ENCODE data around the gene IFI44L.

IFI44L gene

DNA sequence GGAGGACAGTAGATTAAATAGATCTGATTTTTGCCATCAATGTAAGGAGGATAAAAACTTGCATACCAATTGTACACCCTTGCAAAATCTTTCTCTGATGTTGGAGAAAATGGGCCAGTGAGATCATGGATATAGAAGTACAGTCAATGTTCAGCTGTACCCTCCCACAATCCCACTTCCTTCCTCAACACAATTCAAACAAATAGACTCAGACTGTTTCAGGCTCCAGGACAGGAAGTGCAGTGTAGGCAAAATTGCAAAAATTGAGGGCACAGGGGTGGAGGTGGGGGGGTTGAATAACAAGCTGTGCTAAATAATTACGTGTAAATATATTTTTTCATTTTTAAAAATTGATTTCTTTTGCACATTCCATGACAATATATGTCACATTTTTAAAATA lies 25.5 kb downstream of the IFI44L start:
- peak; percentile 30 for DNase-seq

DNA sequence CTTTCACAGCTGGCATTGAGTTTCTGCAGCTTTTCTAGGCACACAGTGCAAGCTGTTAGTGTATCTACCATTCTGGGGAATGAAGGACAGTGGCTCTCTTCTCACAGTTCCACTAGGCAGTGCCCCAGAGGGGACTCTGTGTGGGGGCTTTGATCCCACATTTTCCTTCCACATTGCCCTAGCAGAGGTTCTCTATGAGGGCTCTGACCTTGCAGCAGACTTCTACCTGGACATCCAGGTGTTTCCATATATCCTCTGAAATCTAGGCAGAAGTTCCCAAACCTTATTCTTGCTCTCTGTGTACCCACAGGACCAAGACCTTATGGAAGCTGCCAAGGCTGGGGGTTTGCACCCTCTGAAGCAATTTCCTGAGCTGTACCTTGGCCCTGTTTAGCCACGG lies 27.0 kb downstream of the IFI44L start:
- no peak for DNase-seq

DNA sequence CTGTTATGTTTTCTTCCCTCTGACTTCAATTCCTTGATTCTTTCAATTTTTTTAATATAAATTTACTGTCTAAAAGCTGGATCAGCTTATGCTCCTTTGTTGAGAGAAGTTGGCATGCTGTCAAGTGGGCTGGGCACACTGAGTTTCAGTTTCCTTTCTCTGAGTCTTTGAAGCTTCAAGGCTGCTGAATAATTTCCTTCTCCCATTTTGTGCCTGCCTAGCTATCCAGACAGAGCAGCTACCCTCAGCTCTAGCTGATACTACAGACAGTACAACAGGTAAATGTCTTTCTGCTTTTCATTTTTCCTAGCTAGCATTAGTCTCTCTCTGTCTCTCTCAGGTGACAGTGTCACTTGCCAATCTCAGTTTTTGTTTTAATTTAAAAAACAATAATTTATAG lies 29.4 kb downstream of the IFI44L start, which contains the start of gene IFI44:
TSS of gene IFI44 (plus strand) at position 204 of the 400 bp plus-strand sequence. CDS start 365 bp downstream, outside the sequence.
- DNase-seq: peak; percentile 78

- DNase-seq: no peak
Measured at GRCh38 chr1:78650114-78650660, 29.9 kb downstream of the IFI44L start.

DNA sequence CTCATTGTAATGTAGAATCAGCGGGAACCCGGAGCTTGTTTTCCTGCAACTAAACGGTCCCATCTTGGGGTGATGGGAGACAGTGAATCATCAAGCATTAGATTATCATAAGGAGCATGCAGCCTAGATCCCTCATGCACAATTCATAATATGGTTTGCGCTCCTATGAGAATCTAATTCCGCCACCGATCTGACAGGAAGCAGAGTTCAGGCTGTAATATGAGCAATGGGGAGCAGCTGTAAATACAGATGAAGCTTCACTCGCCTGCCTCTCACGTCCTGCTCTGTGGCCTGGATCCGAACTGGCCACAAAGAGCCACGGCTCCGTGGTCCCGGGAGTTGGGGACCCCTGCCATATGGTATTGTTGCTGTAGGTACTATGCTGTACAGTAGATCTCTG lies 31.0 kb downstream of the IFI44L start:
- DNase-seq: no peak

DNA sequence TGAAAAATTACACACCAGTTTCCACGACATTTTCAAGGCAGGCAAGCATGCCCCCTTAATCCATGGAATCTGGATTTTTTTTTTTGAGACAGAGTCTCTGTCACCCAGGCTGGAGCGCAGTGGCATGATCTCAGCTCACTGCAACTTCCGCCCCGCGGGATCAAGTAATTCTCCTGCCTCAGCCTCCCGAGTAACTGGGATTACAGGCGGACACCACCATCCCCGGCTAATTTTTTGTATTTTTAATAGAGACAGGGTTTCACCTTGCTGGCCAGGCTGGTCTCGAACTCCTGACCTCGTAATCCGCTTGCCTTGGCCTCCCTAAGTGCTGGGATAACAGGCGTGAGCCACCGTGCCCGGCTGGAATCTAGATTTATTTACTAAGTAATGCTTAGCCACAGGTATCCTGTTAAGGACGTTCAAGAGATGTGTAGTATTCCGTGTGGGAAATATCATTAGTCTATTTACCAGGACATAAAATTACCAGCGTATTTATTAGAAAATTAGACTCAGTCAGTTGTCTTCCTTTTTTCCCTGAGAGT lies 31.8 kb downstream of the IFI44L start:
- DNase-seq: no peak

DNA sequence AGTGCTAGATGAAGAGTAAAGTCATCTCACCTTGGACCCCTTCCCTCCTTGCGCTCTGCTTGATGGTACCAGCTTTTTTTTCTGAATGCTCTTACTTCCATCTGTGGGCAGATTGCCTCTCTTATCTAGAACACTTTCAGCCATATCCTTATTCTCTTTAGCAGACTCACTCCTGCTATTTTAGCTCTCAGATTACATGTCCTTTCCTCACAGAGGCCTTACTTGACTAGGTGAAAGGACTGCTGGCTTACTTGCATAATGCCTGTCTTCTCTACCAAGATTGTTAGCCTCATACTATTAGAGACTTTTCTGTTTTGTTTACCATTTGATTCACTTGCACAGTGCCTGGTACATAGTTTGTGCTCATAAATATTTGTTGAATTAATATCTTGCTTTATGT lies 38.7 kb downstream of the IFI44L start:
- no peak for DNase-seq

GRCh38 chr1:78663923-78664322 lies 43.7 kb downstream of the IFI44L start:
- DNase-seq: no peak

DNA sequence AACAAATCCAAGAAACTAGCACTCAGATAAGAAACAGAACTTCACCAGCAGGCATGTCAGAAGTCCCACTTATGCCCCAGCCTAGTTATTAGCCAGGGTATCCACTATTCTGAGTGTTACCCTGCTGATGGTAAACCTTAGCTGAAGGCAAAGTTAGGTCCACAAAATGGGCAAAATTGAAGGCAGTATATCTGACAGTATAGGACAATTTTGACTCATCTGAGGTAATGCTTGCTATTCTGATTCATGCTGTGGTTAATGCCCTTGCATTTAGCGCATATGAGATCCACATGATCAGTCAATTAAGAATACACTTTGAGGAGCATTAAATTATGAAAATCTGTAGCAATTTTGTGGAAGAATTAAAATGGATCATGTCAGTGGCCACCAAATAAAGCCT lies 44.5 kb downstream of the IFI44L start:
- DNase-seq: no peak

DNA sequence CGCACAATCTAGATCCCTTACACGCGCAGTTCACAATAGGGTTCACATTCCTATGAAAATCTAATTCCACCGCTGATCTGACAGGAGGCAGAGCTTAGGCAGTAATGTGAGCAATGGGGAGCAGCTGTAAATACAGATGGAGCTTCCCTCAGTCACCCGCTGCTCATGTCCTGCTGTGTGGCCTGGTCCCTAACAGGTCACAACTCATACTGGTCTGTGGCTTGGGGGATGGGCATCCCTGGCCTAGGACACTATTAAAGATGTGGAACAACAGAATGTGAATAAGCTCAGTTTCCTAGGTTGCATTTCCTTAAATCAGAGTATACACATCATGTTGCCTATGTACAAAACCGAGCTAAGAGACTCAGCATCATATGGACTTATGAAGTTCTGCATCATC lies 45.6 kb downstream of the IFI44L start:
- DNase-seq: no peak

GRCh38 chr1:78667939-78668338 lies 47.7 kb downstream of the IFI44L start:
- no peak for DNase-seq

- no peak for DNase-seq
Measured at GRCh38 chr1:78668427-78668826, 48.2 kb downstream of the IFI44L start.

GRCh38 chr1:78672428-78672827 lies 52.2 kb downstream of the IFI44L start:
- no peak for DNase-seq

DNA sequence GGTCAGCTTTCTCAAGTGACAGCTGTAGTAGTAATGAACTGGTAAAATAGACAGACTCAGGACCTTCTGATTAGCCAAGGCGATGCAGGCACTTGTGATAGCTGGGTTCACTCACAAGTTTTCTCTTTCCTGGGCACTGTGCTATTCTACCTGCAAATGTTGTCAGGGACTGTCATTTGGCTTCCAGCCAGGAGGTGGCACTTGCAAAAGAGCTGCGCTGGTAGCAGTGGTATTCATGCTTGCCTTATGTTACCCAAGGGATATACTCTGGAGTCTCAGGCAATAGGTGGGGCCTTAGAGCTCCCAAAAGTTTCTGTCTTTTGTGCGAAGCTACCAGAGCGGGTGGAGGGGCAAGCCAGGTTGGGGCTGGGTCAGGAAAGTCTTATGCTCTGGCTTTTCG lies 52.9 kb downstream of the IFI44L start:
- DNase-seq: no peak

- no peak for DNase-seq
Measured at GRCh38 chr1:78676347-78676982, 56.2 kb downstream of the IFI44L start.

- no peak for DNase-seq
Measured at GRCh38 chr1:78676993-78677392, 56.7 kb downstream of the IFI44L start.

DNA sequence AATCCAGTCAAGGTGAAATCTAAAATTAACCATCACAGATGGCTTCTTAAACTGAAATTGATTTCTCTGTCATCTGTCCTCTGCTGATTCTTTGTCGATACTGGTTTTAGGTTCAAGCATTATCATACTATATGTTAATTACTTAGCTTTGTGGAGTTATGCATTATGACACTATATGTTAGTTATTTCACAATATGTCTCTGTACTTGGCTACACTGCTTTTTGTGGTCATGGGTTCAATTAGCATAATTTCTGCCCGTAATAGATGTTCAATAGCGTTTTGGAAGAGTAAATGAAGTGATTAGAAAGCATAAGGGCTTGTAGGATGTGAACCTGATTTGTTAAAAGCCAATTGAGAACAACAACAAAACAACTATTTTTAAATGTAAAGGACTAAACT lies 57.5 kb downstream of the IFI44L start:
- no peak for DNase-seq

DNA sequence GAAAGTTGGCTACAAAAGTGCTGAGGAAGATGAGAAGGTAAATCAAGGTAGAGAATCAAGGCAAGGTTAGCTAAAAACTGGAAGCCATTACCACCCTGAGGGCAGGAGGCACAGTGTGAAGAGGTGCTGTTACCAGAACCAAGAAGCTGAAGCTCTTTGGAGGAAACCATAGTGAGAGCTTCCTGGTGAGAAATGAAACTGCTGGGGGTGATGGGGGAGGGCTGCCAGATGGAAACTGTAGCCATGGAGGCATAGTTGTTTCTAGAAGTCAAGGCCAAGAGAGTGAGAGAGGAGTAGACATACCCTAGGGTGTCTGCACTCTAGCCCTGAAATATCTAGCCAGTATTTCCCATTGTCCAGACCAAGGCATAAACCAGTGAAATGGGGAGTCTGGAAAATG lies 58.1 kb downstream of the IFI44L start:
- DNase-seq: no peak

- no peak for DNase-seq
Measured at GRCh38 chr1:78681265-78681664, 61.0 kb downstream of the IFI44L start.

- DNase-seq: no peak
Measured at GRCh38 chr1:78682496-78682895, 62.2 kb downstream of the IFI44L start.

- DNase-seq: peak; percentile 31
Measured at GRCh38 chr1:78683079-78683478, 62.8 kb downstream of the IFI44L start.

DNA sequence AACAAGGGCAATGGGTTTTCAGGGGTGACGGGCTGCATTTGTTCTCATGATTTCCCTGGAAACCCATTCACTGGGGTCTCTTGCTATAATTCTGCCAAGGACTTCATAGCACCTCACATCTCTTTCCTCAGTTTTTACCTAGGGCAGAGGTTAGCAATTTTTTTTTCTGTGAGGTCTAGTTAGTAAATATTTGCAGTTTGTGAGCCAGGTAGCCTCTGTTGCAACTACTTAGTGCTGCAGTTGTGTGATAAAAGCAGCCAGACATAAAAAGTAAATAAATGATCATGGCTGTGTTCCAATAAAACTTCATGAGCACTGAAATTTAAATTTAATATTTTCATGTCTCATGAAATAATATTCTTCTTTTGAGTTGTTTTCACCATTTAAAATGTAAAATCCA lies 67.1 kb downstream of the IFI44L start:
- DNase-seq: no peak

GRCh38 chr1:78687914-78688313 lies 67.7 kb downstream of the IFI44L start:
- no peak for DNase-seq

GRCh38 chr1:78688697-78689096 lies 68.4 kb downstream of the IFI44L start:
- peak; percentile 7 for DNase-seq

- DNase-seq: peak; percentile 2
Measured at GRCh38 chr1:78690516-78690915, 70.3 kb downstream of the IFI44L start.
